ENCODE measurements around the gene SIMC1.
A peak's percentile ranks its signal among the peaks of the same experiment; 100 is the strongest.

The SIMC1 gene

GRCh38 chr5:176371621-176372539 is 133.7 kb downstream of the SIMC1 start:
- no peak overlapping the region for H3K27ac ChIP-seq (ENCODE audit: low read depth, low read length)

GRCh38 chr5:176373100-176373818 is 135.0 kb downstream of the SIMC1 start:
- H3K4me1 ChIP-seq (ENCODE audit: insufficient read depth, low read length), result peaks cover 9% of the 10 kb centered on the region
- no peak overlapping the region for H3K4me3 ChIP-seq (ENCODE audit: low read depth in 1 of 2, low read length in 2 of 2)
- H3K9me3 ChIP-seq (ENCODE audit: low read length), result no peaks in the 10 kb centered on the region
- H3K27me3 ChIP-seq (ENCODE audit: control insufficient read depth in 1 of 2, insufficient read depth in 2 of 2, low read length in 2 of 2), result no peaks in the 10 kb centered on the region
- no peak overlapping the region for H3K9ac ChIP-seq (ENCODE audit: low read length)
- H3K36me3 ChIP-seq (ENCODE audit: insufficient read depth, low read length), result peaks cover 40% of the 10 kb centered on the region
- no peak overlapping the region for H3K27ac ChIP-seq (ENCODE audit: low read depth, low read length)

More at GRCh38 chr5:176371621-176372539, 133.7 kb downstream of the SIMC1 start:
- Histone ChIP-seq H3K9ac (ENCODE audit: low read length) (no peak overlapping the region), H3K4me1 (ENCODE audit: insufficient read depth, low read length) (peaks cover 15% of the 10 kb centered on the region), H3K9me3 (ENCODE audit: low read length) (no peaks in the 10 kb centered on the region), H3K27me3 (ENCODE audit: control insufficient read depth in 1 of 2, insufficient read depth in 2 of 2, low read length in 2 of 2) (no peaks in the 10 kb centered on the region), H3K4me3 (ENCODE audit: low read depth in 1 of 2, low read length in 2 of 2) (no peak overlapping the region), H3K36me3 (ENCODE audit: insufficient read depth, low read length) (peaks cover 50% of the 10 kb centered on the region)

- Histone ChIP-seq H3K9ac (ENCODE audit: low read length) (no peak overlapping the region), H3K27me3 (ENCODE audit: control insufficient read depth in 1 of 2, insufficient read depth in 2 of 2, low read length in 2 of 2) (no peaks in the 10 kb centered on the region), H3K27ac (ENCODE audit: low read depth, low read length) (no peak overlapping the region), H3K4me1 (ENCODE audit: insufficient read depth, low read length) (peaks cover 13% of the 10 kb centered on the region), H3K9me3 (ENCODE audit: low read length) (no peaks in the 10 kb centered on the region), H3K4me3 (ENCODE audit: low read depth in 1 of 2, low read length in 2 of 2) (no peak overlapping the region), H3K36me3 (ENCODE audit: insufficient read depth, low read length) (peaks cover 27% of the 10 kb centered on the region)
These were observed 141.7 kb downstream of the SIMC1 start for GRCh38 chr5:176379881-176380280.

- no peak overlapping the region for H3K9ac ChIP-seq (ENCODE audit: low read length)
- peaks cover 32% of the 10 kb centered on the region for H3K36me3 ChIP-seq (ENCODE audit: insufficient read depth, low read length)
- H3K4me1 ChIP-seq (ENCODE audit: insufficient read depth, low read length), result peaks cover 13% of the 10 kb centered on the region
- H3K27ac ChIP-seq (ENCODE audit: low read depth, low read length), result peak overlapping the region; percentile 28
- H3K27me3 ChIP-seq (ENCODE audit: control insufficient read depth in 1 of 2, insufficient read depth in 2 of 2, low read length in 2 of 2), result no peaks in the 10 kb centered on the region
- no peaks in the 10 kb centered on the region for H3K9me3 ChIP-seq (ENCODE audit: low read length)
- no peak overlapping the region for H3K4me3 ChIP-seq (ENCODE audit: low read depth in 1 of 2, low read length in 2 of 2)
These were observed 143.2 kb downstream of the SIMC1 start for GRCh38 chr5:176381423-176381822.

GRCh38 chr5:176381979-176382378 is 143.8 kb downstream of the SIMC1 start:
- Histone ChIP-seq H3K9ac (ENCODE audit: low read length) (no peak overlapping the region), H3K9me3 (ENCODE audit: low read length) (no peaks in the 10 kb centered on the region), H3K4me1 (ENCODE audit: insufficient read depth, low read length) (peaks cover 16% of the 10 kb centered on the region), H3K4me3 (ENCODE audit: low read depth in 1 of 2, low read length in 2 of 2) (peak overlapping the region in 1 of 2 donors; percentile 7), H3K27me3 (ENCODE audit: control insufficient read depth in 1 of 2, insufficient read depth in 2 of 2, low read length in 2 of 2) (no peaks in the 10 kb centered on the region), H3K36me3 (ENCODE audit: insufficient read depth, low read length) (peaks cover 32% of the 10 kb centered on the region), H3K27ac (ENCODE audit: low read depth, low read length) (peak overlapping the region; percentile 28)

GRCh38 chr5:176382721-176383120 is 144.5 kb downstream of the SIMC1 start:
- H3K36me3 ChIP-seq (ENCODE audit: insufficient read depth, low read length), result peaks cover 32% of the 10 kb centered on the region
- no peak overlapping the region for H3K4me3 ChIP-seq (ENCODE audit: low read depth in 1 of 2, low read length in 2 of 2)
- H3K27me3 ChIP-seq (ENCODE audit: control insufficient read depth in 1 of 2, insufficient read depth in 2 of 2, low read length in 2 of 2), result no peaks in the 10 kb centered on the region
- H3K27ac ChIP-seq (ENCODE audit: low read depth, low read length), result no peak overlapping the region
- no peak overlapping the region for H3K9ac ChIP-seq (ENCODE audit: low read length)
- H3K4me1 ChIP-seq (ENCODE audit: insufficient read depth, low read length), result peaks cover 23% of the 10 kb centered on the region
- H3K9me3 ChIP-seq (ENCODE audit: low read length), result no peaks in the 10 kb centered on the region

GRCh38 chr5:176383248-176383905 is 145.2 kb downstream of the SIMC1 start:
- Histone ChIP-seq H3K27ac (ENCODE audit: low read depth, low read length) (no peak overlapping the region), H3K9me3 (ENCODE audit: low read length) (no peaks in the 10 kb centered on the region), H3K4me1 (ENCODE audit: insufficient read depth, low read length) (peaks cover 27% of the 10 kb centered on the region), H3K27me3 (ENCODE audit: control insufficient read depth in 1 of 2, insufficient read depth in 2 of 2, low read length in 2 of 2) (no peaks in the 10 kb centered on the region), H3K36me3 (ENCODE audit: insufficient read depth, low read length) (peaks cover 32% of the 10 kb centered on the region), H3K9ac (ENCODE audit: low read length) (no peak overlapping the region), H3K4me3 (ENCODE audit: low read depth in 1 of 2, low read length in 2 of 2) (no peak overlapping the region)

- Histone ChIP-seq H3K9me3 (ENCODE audit: low read length) (no peaks in the 10 kb centered on the region), H3K27ac (ENCODE audit: low read depth, low read length) (no peak overlapping the region), H3K4me3 (ENCODE audit: low read depth in 1 of 2, low read length in 2 of 2) (no peak overlapping the region), H3K36me3 (ENCODE audit: insufficient read depth, low read length) (peaks cover 32% of the 10 kb centered on the region), H3K9ac (ENCODE audit: low read length) (no peak overlapping the region), H3K27me3 (ENCODE audit: control insufficient read depth in 1 of 2, insufficient read depth in 2 of 2, low read length in 2 of 2) (no peaks in the 10 kb centered on the region), H3K4me1 (ENCODE audit: insufficient read depth, low read length) (peaks cover 27% of the 10 kb centered on the region)
These were observed 145.7 kb downstream of the SIMC1 start for GRCh38 chr5:176383961-176384360.

- H3K27ac ChIP-seq (ENCODE audit: low read depth, low read length), result no peak overlapping the region
- H3K9ac ChIP-seq (ENCODE audit: low read length), result no peak overlapping the region
- H3K9me3 ChIP-seq (ENCODE audit: low read length), result no peaks in the 10 kb centered on the region
- peaks cover 32% of the 10 kb centered on the region for H3K36me3 ChIP-seq (ENCODE audit: insufficient read depth, low read length)
- peaks cover 28% of the 10 kb centered on the region for H3K4me1 ChIP-seq (ENCODE audit: insufficient read depth, low read length)
- no peak overlapping the region for H3K4me3 ChIP-seq (ENCODE audit: low read depth in 1 of 2, low read length in 2 of 2)
- H3K27me3 ChIP-seq (ENCODE audit: control insufficient read depth in 1 of 2, insufficient read depth in 2 of 2, low read length in 2 of 2), result no peaks in the 10 kb centered on the region
These were observed 146.2 kb downstream of the SIMC1 start for GRCh38 chr5:176384366-176384930.

- H3K36me3 ChIP-seq (ENCODE audit: insufficient read depth, low read length), result peaks cover 32% of the 10 kb centered on the region
- H3K4me1 ChIP-seq (ENCODE audit: insufficient read depth, low read length), result peaks cover 31% of the 10 kb centered on the region
- no peak overlapping the region for H3K27ac ChIP-seq (ENCODE audit: low read depth, low read length)
These were observed 146.8 kb downstream of the SIMC1 start for GRCh38 chr5:176384991-176385390.

GRCh38 chr5:176386491-176386890 is 148.3 kb downstream of the SIMC1 start:
- Histone ChIP-seq H3K27ac (ENCODE audit: low read depth, low read length) (no peak overlapping the region), H3K27me3 (ENCODE audit: control insufficient read depth in 1 of 2, insufficient read depth in 2 of 2, low read length in 2 of 2) (no peaks in the 10 kb centered on the region), H3K9me3 (ENCODE audit: low read length) (no peaks in the 10 kb centered on the region), H3K9ac (ENCODE audit: low read length) (no peak overlapping the region), H3K36me3 (ENCODE audit: insufficient read depth, low read length) (peaks cover 41% of the 10 kb centered on the region), H3K4me3 (ENCODE audit: low read depth in 1 of 2, low read length in 2 of 2) (no peak overlapping the region), H3K4me1 (ENCODE audit: insufficient read depth, low read length) (peaks cover 24% of the 10 kb centered on the region)

More at GRCh38 chr5:176384991-176385390, 146.8 kb downstream of the SIMC1 start:
- H3K9ac ChIP-seq (ENCODE audit: low read length), result no peak overlapping the region
- H3K27me3 ChIP-seq (ENCODE audit: control insufficient read depth in 1 of 2, insufficient read depth in 2 of 2, low read length in 2 of 2), result no peaks in the 10 kb centered on the region
- H3K9me3 ChIP-seq (ENCODE audit: low read length), result no peaks in the 10 kb centered on the region
- no peak overlapping the region for H3K4me3 ChIP-seq (ENCODE audit: low read depth in 1 of 2, low read length in 2 of 2)

Data from muscle layer of colon (tissue), 2 donors.